Stimulated activated naive CD4-positive, alpha-beta T cell treated with Interleukin-2 at 50 U/mL for 16 hours (primary cell): ENCODE results near the gene LMF1.
"Not testable (repeated sequence)": the region's sequence is repeated elsewhere in the genome, so short reads cannot be mapped to it uniquely, and the experiment has no call there.

Source experiments
- DNase-seq: peaks from one replicate; lab custom pipeline; 2025; lab: John Stamatoyannopoulos, UW

The LMF1 gene

DNA sequence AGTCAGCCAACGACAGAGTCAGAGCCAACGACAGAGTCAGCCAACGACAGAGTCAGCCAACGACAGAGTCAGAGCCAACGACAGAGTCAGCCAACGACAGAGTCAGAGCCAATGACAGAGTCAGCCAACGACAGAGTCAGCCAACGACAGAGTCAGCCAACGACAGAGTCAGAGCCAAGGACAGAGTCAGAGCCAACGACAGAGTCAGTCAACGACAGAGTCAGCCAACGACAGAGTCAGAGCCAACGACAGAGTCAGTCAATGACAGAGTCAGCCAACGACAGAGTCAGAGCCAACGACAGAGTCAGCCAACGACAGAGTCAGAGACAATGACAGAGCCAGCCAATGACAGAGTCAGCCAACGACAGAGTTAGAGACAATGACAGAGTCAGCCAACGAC, 22.0 kb downstream of the LMF1 start:
- not testable (repeated sequence) for DNase-seq

GRCh38 chr16:947922-948303, 22.9 kb downstream of the LMF1 start:
- not testable (repeated sequence) for DNase-seq

- DNase-seq, result no peak
Measured at GRCh38 chr16:947255-947921, 23.4 kb downstream of the LMF1 start.

GRCh38 chr16:946048-946395, 24.8 kb downstream of the LMF1 start:
- DNase-seq, result no peak

GRCh38 chr16:945271-946047, 25.3 kb downstream of the LMF1 start:
- no peak for DNase-seq

DNA sequence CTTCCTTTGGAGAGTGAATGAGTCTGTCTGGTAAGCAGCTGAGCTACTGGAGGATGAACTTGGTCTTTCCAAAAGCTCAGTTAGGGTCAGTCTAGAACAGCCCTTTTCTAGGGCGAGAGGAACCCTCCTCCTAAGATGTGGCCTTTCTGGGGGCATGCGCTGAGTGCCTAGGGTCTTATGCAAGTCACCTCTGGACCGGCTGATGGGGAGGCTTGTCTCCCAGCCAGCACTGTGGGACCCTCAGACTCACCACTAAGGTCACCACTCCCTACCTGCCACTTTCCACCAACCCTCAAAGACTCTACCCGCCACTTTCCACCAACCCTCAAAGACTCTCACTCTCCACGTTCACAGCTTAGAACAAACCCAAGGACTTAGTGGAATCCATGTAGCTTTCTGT, 26.8 kb downstream of the LMF1 start:
- DNase-seq, result no peak

GRCh38 chr16:942436-943060, 28.2 kb downstream of the LMF1 start:
- DNase-seq, result no peak

DNA sequence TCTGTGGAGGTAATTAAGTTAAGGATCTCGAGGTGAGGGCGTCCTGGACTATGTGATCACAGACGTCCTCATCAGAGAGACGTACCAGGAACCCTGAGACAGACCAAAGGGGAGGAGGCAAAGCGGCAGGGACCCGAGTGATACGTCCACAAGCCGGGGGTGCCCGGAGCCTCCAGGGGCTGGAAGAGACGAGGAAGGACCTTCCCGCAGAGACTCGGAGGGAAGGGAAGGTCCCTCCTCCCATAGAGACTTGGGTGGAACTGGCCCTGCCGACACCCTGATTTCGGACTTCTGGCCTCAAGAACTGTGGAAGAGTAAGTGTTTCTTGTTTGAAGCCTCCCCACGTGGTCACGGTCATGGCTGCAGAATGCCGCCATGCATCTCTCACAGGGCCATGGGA, 30.8 kb downstream of the LMF1 start:
- no peak for DNase-seq

GRCh38 chr16:939311-939710, 31.5 kb downstream of the LMF1 start:
- DNase-seq, result no peak

- DNase-seq, result no peak
Measured at GRCh38 chr16:938752-939151, 32.0 kb downstream of the LMF1 start.

- no peak for DNase-seq
Measured at GRCh38 chr16:938136-938535, 32.6 kb downstream of the LMF1 start.

- no peak for DNase-seq
Measured at GRCh38 chr16:937723-938122, 33.1 kb downstream of the LMF1 start.

GRCh38 chr16:937311-937710, 33.5 kb downstream of the LMF1 start:
- DNase-seq, result no peak

GRCh38 chr16:935684-936083, 35.1 kb downstream of the LMF1 start:
- no peak for DNase-seq

GRCh38 chr16:934178-934577, 36.6 kb downstream of the LMF1 start:
- no peak for DNase-seq

DNA sequence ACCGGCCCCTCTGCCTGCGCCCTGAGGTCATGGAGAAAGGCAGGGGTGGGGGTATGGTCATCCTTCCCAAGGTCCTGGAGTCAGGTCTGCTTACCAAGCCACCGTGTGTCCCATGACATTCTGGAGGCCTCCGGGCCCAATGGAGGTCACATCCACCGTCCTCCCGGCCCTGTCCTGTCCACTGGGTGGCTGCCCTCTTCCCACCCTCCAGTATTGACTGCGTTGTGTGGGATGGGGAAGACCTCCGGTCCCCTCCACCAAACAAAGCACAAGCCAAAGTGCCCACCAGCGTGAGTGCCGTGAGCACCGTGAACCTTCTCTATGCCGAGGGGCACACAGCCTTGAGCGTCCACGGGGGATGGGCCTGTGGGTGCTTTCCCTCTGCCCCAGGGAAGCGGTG, 37.2 kb downstream of the LMF1 start:
- DNase-seq, result no peak

DNA sequence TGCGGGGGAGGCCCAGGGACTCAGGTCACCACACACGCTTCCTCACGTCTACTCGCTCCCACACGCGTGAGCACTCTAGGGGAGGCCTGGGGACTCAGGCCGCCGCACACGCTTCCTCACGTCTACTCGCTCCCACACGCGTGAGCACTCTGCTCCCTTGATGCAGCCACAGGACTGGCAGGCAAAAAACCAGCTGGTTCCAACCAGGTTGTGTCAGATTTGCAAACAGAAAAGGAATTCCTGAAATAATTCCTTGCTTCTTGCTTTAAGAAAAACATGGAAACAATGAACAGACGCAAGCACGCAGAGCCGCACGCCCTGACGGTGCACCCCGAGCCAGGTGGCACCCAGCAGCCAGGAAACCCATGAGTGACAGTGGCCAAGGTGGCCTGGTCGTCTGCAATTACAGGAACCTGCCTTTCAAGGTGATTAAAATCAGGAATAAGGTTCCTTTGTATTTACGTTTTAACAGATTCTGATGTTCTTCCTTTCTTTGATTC, 37.9 kb downstream of the LMF1 start:
- DNase-seq, result no peak

DNA sequence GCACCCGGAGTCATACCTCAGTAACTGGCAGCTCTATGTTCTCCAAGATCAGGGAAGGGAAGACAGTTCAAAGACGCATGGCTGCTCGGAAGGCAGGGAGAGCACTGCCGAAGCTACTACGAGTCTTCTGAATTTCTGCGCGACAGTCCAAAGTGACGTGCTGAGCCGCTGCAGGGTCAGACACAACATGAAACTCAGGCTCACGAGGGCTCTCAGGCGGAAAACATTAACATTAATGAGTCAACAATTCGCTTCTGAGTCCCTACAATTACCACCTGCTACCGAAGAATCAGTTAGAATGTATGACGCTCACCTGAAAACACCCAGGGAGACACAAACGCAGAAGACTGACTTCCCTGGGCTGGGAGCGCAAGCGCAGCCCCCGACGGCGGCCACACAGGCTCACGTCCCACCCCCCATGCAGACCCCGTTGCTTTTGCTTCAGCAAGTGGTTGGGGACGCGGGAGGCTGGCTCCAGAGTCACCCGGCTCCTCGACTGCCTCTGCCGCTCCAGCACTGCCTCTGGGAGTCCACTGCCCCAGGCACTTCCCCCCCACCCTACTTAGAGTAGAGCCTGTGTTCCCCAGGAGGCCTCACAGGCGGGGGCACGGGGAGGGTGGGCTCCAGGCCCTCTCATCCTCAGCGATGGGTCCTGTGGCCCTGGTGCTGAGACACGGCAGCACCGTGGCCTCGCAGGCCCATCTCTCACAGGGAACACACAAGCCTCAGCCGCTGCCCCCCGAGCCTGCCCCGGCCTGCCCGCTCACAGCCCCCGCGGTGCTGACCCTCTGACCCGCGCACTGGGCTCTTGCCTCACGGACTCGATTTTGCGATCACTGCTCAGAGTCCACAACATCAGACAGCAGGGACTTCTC, 38.9 kb downstream of the LMF1 start:
- DNase-seq, result no peak

GRCh38 chr16:931171-931570, 39.6 kb downstream of the LMF1 start:
- no peak for DNase-seq

DNA sequence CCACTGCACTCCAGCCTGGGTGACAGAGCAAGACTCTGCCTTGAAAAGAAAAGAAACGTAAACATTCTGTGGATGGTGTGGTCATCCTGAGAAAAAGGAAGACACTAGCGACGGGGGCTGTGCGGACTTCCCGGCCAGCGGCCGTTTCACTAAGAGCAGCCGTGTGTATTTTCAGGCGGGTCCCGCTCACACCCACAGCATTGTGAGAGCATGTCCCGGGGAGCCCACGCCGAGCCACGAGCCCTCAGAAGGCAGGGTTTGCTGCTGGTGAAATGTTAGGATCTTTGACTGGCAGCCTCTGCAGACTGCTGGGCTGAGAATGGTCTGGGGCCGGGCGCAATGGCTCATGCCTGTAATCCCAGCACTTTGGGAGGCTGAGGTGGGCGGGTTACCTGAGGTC, 40.3 kb downstream of the LMF1 start:
- no peak for DNase-seq

DNA sequence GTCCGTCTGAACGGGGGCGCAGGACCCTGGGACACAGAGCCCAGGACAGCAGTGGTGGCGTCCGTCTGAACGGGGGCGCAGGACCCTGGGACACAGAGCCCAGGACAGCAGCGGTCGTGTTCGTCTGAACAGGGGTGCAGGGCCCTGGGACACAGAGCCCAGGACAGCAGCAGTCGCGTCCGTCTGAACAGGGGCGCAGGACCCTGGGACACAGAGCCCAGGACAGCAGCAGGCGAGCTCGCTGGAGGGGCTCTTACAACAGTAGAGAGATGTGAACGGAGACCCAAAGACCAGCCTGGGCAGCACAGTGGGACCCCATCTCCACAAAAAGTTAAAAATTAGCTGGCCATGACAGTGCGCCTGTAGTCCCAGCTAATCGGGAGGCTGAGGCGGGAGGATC, 40.7 kb downstream of the LMF1 start:
- DNase-seq, result no peak
